AG09309 (cell line): ENCODE data around the gene ZNF416.

Experiments used
- DNase-seq: peaks from one replicate; pipeline ENCODE4 v3.0.0-alpha.2; 2010; ENCODE audit warnings: low read depth
- H3K4me3 ChIP-seq: 2 replicates; pipeline ENCODE4 v1.5.1; 2011; ENCODE audit warnings: mild to moderate bottlenecking, low read depth, low read length, moderate library complexity; ENCODE audit not compliant: control insufficient read depth
- TF ChIP-seq, protein P1 (sequence below): IDR thresholded peaks from 2 replicates; pipeline ENCODE4 v1.5.1; 2011; ENCODE audit warnings: mild to moderate bottlenecking, low read depth, low read length, inconsistent platforms; ENCODE audit not compliant: insufficient read depth, control insufficient read depth; ENCODE audit errors: missing control alignments

Gene ZNF416

DNA sequence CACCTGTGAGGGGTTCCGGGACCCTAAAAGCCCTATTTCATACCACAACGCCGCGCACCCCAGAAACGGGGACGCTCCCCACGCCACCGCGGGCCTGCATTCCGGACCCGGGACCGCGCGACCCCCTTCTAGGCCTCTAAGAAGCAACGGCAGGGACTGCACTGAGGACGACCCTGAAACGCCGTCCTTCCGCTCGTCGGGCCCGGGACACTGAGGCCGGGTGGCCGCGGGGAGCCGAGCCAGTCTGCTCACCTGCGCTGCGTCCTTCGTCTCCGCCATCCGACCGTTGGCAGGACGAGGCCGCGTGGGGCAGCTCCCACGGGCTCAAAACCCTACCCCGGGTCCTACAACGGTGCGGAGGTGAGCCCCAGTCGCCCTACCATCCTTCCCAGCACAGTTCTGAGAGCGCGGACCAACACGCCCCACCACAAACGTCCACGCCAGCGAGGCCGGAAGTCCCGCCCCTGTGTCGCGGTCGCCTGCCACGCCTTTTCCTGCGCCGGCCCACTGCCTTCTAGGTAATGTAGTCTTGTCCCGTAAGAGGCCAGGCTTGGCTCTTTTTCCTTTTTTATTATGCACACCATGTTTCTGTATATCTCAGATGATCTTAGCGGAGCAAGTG is 19.2 kb downstream of the ZNF416 start, which contains the start of gene ZNF550:
Gene ZNF550, minus strand, starts transcription at position 460 of the 622 bp plus-strand sequence. Its CDS starts 181 bp downstream, at position 279.
- DNase-seq, result peak; percentile 62
- peak within 1 kb of the TSS; percentile 91 for H3K4me3 ChIP-seq
- TF ChIP-seq, protein P1, sequence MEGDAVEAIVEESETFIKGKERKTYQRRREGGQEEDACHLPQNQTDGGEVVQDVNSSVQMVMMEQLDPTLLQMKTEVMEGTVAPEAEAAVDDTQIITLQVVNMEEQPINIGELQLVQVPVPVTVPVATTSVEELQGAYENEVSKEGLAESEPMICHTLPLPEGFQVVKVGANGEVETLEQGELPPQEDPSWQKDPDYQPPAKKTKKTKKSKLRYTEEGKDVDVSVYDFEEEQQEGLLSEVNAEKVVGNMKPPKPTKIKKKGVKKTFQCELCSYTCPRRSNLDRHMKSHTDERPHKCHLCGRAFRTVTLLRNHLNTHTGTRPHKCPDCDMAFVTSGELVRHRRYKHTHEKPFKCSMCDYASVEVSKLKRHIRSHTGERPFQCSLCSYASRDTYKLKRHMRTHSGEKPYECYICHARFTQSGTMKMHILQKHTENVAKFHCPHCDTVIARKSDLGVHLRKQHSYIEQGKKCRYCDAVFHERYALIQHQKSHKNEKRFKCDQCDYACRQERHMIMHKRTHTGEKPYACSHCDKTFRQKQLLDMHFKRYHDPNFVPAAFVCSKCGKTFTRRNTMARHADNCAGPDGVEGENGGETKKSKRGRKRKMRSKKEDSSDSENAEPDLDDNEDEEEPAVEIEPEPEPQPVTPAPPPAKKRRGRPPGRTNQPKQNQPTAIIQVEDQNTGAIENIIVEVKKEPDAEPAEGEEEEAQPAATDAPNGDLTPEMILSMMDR, result no peak

GRCh38 chr19:57559008-57559403 is 19.7 kb downstream of the ZNF416 start:
- H3K4me3 ChIP-seq, result peak overlapping the region; percentile 91
- no peak for DNase-seq

DNA sequence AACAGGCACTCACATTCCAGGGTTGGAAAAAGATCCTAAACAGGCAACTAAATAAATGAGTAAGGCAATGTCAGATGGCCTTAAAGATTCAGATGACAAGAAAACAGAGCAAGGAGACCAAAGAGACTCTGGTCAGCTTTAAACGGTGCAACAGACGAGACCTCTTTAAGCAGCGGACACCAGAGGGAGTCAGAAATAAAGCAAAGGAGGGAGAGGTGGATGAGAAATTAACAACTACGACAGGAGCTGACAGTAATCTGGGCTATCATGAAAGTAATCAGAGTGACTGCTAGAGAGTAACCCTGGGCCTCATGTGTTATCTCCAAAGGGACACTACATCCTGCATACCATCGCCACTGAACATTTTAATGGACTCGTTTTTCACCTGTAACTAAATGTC is 20.2 kb downstream of the ZNF416 start:
- DNase-seq, result peak; percentile 4
- H3K4me3 ChIP-seq, result peak overlapping the region; percentile 91

More at GRCh38 chr19:57559008-57559403, 19.7 kb downstream of the ZNF416 start:
- TF ChIP-seq, protein P1, result no peak

DNA sequence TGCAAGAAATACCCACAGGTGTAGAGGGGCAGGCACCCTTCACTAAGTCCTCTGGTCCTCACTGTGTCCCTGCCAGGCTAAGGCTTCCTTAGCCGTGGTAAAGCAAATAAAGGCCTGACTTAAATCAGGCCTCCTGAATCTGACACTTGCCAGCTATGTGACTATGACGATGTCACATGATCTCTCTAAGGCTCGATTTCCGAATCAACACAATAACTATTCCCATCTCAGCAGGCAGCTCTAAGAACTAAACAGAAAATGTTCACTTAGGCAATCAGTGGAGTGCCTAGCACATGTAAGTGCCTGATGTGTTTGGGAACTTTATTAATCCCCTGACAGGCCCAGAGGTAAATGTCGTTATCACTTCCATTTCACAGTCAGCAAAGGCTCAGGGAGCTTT is 21.1 kb downstream of the ZNF416 start:
- H3K4me3 ChIP-seq, result no peak overlapping the region
- no peak for DNase-seq
- TF ChIP-seq, protein P1, result no peak

More for the DNA sequence above, 20.2 kb downstream of the ZNF416 start:
- TF ChIP-seq, protein P1, result peak; percentile 43

DNA sequence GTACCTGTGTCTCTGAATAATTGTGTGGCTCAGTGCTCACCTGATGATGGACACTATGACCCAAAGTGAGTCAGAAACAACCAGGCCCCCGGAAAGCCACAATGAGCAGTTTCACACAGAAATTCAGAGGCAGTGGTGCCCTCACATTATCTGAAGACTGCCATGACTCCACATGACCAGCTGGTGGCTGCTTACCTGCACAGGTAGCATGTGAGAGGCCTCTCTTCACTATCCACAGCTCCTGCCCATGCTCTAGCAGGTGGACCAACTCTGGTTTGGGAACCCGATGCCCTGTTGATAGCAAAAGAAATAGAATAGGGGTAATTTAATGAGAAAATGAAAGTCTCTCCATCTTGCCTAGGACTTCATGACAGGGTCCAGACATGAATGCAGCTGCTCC is 26.3 kb downstream of the ZNF416 start:
- H3K4me3 ChIP-seq, result no peak overlapping the region
- TF ChIP-seq, protein P1, result no peak
- DNase-seq, result no peak

DNA sequence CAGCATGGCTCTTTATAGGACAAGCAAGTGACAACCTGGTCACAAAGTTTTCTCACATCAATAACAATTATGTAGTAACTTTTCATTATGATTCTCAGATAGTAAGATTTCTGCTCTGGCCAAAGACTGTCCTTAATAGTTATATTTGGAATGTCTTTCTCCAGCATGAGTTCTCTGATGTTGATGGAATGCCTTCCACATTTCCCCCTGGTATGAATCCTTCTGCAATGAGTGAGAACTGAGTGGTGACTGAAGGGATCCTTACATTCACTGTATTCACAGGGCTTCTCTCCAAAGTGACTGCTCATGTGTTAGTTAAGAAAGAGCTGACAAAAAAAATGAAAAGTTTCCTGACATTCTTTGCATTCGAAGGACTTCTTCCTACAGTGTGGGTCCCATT is 32.2 kb downstream of the ZNF416 start:
- TF ChIP-seq, protein P1, result no peak
- DNase-seq, result no peak
- H3K4me3 ChIP-seq, result no peak overlapping the region

DNA sequence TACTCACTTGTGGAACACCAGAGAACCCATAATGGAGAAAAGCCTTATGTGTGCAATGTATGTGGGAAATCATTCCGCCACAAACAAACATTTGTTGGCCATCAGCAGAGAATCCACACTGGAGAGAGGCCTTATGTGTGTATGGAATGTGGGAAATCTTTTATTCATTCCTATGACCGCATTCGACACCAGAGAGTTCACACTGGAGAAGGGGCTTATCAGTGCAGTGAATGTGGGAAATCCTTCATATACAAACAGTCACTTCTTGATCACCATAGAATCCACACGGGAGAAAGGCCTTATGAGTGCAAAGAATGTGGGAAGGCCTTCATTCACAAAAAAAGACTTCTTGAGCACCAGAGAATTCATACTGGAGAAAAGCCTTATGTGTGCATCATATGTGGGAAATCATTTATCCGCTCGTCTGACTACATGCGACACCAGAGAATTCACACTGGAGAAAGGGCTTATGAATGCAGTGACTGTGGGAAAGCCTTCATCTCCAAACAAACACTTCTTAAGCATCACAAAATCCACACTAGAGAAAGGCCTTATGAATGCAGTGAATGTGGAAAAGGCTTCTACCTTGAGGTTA is 40.7 kb downstream of the ZNF416 start:
- no peak overlapping the region for H3K4me3 ChIP-seq
- TF ChIP-seq, protein P1, result no peak
- DNase-seq, result no peak
